Vagina (tissue), 2 donors: Measurements from ENCODE around the gene STIL. TPM values are rescaled to one million over a fixed set of nuclear protein-coding genes. Genes with fewer than 3 reads are reported as not detected.

ENCODE experiments used
- DNase-seq, 2 donors: peaks; one replicate each; pipeline ENCODE4 v3.0.0-alpha.2; 2017; ENCODE audit errors: extremely low spot score in 2 of 2
- H3K27ac ChIP-seq: fragments of 200-600 bp; sonication (generic); one replicate; pipeline ENCODE4 v1.5.1; 2019
- H3K27me3 ChIP-seq: fragments of 200-600 bp; sonication (generic); one replicate; pipeline ENCODE4 v1.5.1; 2019
- H3K36me3 ChIP-seq, 2 donors: fragments of 200-600 bp; sonication (generic); one replicate each; pipeline ENCODE4 v1.5.1; 2017 to 2019
- H3K4me1 ChIP-seq: fragments of 200-600 bp; sonication (generic); one replicate; pipeline ENCODE4 v1.5.1; 2019
- H3K4me3 ChIP-seq, 2 donors: fragments of 200-600 bp; sonication (generic); 1 replicate in 1 of 2; 2 replicates in 1 of 2; pipeline ENCODE4 v1.5.1; 2016 to 2019
- H3K9me3 ChIP-seq: fragments of 200-600 bp; sonication (generic); one replicate; pipeline ENCODE4 v1.5.1; 2019
- POLR2A ChIP-seq, 2 donors: fragments of 450-650 bp; IDR thresholded peaks; one replicate each; pipeline ENCODE4 v1.6.1; 2017; ENCODE audit warnings: antibody characterized with exemption in 2 of 2, mild to moderate bottlenecking in 2 of 2, moderate library complexity in 2 of 2
- POLR2AphosphoS5 ChIP-seq, 2 donors: sonication (generic); formaldehyde crosslinking; IDR thresholded peaks; one replicate each; pipeline ENCODE4 v1.9.0; 2017; ENCODE audit warnings: antibody characterized with exemption in 2 of 2, mild to moderate bottlenecking in 2 of 2, low read depth in 1 of 2; ENCODE audit not compliant: insufficient read depth in 1 of 2
- intact Hi-C: fragments of 100-400 bp; cut with DNase I; formaldehyde crosslinking; loops from one replicate; pipeline ENCODE4 v1.15.1; 2023
- total RNA-seq: library from RNA; depleted of rRNA; stranded (reverse); fragments of >200 nt; gene quantifications from one replicate; pipeline ENCODE4 v1.2.3, GENCODE V29; 2016
- TF ChIP-seq, protein P1 (sequence below), 3 experiments: fragments of 450-650 bp in 2 of 3; fragments of 200-600 bp in 1 of 3; sonication (generic) in 1 of 3; IDR thresholded peaks; one replicate each; pipeline ENCODE4 v1.5.1; 2017 to 2019; ENCODE audit warnings: antibody characterized with exemption in 3 of 3, mild to moderate bottlenecking in 2 of 3, moderate library complexity in 2 of 3

STIL gene
- total RNA-seq, 1 donor from 2014 or later: 3.9 TPM

DNA sequence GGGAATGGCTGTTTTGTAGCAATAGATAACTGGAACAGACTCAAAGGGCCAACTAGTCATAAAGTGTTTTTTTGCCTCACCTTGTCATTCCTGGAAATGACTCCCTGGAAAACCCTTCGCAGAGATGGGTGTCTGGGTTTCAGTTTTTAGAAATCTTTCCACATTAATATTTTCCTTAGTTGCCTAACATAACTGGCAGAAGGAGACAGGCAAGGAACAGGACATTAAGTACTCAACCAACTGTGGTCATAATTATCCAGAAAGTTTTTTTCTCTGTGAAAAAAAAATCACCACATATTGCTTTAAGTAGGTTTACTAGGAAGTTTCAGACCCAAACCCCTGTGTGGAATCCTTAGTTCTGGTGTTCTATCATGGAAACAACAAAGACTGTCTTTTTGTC lies 16.3 kb upstream of the STIL start:
- H3K4me3 ChIP-seq: no peak overlapping the region
- H3K9me3 ChIP-seq: no peaks in the 10 kb centered on the region
- intact Hi-C loops: no loop called here
- H3K27ac ChIP-seq: no peak overlapping the region
- no peaks in the 10 kb centered on the region for H3K27me3 ChIP-seq
- H3K4me1 ChIP-seq: peaks cover 23% of the 10 kb centered on the region
- no peak for DNase-seq
- TF ChIP-seq POLR2AphosphoS5 (IDR thresholded peaks at IDR 0.05; ENCODE audit: insufficient read depth in 1 of 2, low read depth in 1 of 2) (no peak), POLR2A (IDR thresholded peaks at IDR 0.05) (no peak)
- TF ChIP-seq, protein P1, sequence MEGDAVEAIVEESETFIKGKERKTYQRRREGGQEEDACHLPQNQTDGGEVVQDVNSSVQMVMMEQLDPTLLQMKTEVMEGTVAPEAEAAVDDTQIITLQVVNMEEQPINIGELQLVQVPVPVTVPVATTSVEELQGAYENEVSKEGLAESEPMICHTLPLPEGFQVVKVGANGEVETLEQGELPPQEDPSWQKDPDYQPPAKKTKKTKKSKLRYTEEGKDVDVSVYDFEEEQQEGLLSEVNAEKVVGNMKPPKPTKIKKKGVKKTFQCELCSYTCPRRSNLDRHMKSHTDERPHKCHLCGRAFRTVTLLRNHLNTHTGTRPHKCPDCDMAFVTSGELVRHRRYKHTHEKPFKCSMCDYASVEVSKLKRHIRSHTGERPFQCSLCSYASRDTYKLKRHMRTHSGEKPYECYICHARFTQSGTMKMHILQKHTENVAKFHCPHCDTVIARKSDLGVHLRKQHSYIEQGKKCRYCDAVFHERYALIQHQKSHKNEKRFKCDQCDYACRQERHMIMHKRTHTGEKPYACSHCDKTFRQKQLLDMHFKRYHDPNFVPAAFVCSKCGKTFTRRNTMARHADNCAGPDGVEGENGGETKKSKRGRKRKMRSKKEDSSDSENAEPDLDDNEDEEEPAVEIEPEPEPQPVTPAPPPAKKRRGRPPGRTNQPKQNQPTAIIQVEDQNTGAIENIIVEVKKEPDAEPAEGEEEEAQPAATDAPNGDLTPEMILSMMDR (IDR thresholded peaks at IDR 0.05): no peak
- no peaks in the 10 kb centered on the region for H3K36me3 ChIP-seq

DNA sequence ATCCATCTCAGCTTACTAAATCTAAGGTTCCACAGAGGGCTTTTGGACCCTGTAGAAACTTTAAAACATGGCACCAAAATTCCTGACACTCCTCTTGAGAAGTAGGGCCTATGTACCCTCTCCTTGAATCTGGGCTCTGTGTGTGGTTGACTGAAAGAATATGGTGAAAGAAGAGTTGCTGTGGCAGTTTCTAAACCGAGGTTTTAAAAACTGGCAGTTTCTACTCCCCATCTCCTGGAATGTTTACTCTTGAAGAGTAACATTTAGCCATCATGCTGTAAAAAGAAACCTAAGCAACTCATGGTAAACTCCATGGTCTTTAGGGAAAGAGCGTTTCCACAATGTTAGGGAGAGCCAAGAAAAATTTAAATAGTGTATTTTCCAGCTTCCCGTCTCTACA lies 15.0 kb upstream of the STIL start:
- Histone ChIP-seq H3K4me3 (no peak overlapping the region), H3K27ac (no peak overlapping the region), H3K9me3 (no peaks in the 10 kb centered on the region), H3K27me3 (no peaks in the 10 kb centered on the region), H3K4me1 (peaks cover 16% of the 10 kb centered on the region), H3K36me3 (no peaks in the 10 kb centered on the region)
- DNase-seq: no peak
- TF ChIP-seq POLR2AphosphoS5 (IDR thresholded peaks at IDR 0.05; ENCODE audit: insufficient read depth in 1 of 2, low read depth in 1 of 2) (no peak), POLR2A (IDR thresholded peaks at IDR 0.05) (no peak)
- TF ChIP-seq, protein P1 (IDR thresholded peaks at IDR 0.05): no peak
- intact Hi-C loops: no loop called here

DNA sequence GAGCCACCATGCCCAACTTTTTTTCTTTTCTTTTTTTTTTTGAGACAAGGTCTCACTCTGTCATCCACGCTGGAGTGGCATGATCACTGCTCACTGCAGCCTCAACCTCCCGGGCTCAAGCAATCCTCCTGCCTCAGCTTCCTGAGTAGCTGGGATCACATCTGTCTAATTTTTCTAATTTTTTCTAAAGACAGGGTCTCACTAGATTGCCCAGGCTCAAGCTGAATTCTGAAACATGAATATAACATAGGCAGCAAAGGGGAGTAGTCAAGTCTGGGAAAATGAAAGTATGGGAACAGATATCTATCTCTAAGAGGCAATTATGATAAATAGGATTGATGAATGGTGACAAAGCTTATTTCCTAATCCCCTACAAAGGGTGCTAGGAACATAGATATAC lies 12.3 kb upstream of the STIL start:
- TF ChIP-seq POLR2AphosphoS5 (IDR thresholded peaks at IDR 0.05; ENCODE audit: insufficient read depth in 1 of 2, low read depth in 1 of 2) (no peak), POLR2A (IDR thresholded peaks at IDR 0.05) (no peak)
- TF ChIP-seq, protein P1 (IDR thresholded peaks at IDR 0.05): no peak
- DNase-seq: no peak
- Histone ChIP-seq H3K4me3 (no peak overlapping the region), H3K27me3 (no peaks in the 10 kb centered on the region), H3K9me3 (no peaks in the 10 kb centered on the region), H3K36me3 (no peaks in the 10 kb centered on the region), H3K4me1 (no peaks in the 10 kb centered on the region), H3K27ac (no peak overlapping the region)
- intact Hi-C loops: no loop called here

DNA sequence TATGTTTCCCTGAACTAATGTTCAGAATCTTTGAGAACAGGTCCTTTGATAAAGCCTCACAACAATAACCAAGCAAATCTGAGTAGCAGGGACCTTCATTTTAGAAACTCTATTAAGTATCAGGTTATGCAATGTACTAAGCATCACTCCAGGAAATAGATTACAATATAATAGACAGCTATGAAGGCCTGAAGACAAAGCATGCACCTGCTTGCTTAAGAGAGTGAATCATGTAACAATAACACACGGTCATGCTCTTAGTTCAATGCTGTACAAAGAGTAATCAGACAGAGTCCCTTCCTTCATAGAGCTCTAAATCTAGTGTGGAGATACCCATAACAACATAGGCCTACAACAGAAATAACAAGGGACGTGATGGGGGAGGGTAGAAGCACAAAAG lies 11.6 kb upstream of the STIL start:
- DNase-seq: no peak
- no peaks in the 10 kb centered on the region for H3K36me3 ChIP-seq
- TF ChIP-seq POLR2A (IDR thresholded peaks at IDR 0.05) (no peak), POLR2AphosphoS5 (IDR thresholded peaks at IDR 0.05; ENCODE audit: insufficient read depth in 1 of 2, low read depth in 1 of 2) (peak in 1 of 2 donors; percentile 66)
- no peaks in the 10 kb centered on the region for H3K27me3 ChIP-seq
- intact Hi-C loops: no loop called here
- no peak overlapping the region for H3K27ac ChIP-seq
- H3K4me1 ChIP-seq: no peaks in the 10 kb centered on the region
- H3K4me3 ChIP-seq: no peak overlapping the region
- H3K9me3 ChIP-seq: no peaks in the 10 kb centered on the region

DNA sequence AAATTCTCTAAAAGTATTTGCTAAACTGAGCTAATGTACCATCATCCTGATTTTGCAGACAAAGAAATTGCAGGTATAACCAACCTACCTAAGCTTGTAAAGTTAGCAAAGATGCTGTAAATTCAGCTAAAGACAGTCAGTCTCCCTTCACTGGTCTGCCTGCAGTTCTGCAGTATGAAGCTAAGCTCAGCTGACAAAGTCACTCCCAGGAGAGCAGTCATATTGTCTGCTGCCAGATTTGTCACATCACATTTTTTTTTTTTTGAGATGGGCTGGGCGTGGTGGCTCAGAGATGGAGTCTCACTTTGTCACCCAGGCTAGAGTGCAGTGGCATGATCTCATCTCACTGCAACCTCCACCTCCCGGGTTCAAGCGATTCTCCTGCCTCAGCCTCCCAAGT lies 10.7 kb upstream of the STIL start:
- TF ChIP-seq POLR2AphosphoS5 (IDR thresholded peaks at IDR 0.05; ENCODE audit: insufficient read depth in 1 of 2, low read depth in 1 of 2): no peak
- TF ChIP-seq, protein P1 (IDR thresholded peaks at IDR 0.05): no peak
- TF ChIP-seq POLR2A (IDR thresholded peaks at IDR 0.05): no peak
- no peak overlapping the region for H3K4me3 ChIP-seq
- intact Hi-C loops: no loop called here
- no peak overlapping the region for H3K27ac ChIP-seq
- no peaks in the 10 kb centered on the region for H3K36me3 ChIP-seq
- H3K27me3 ChIP-seq: no peaks in the 10 kb centered on the region
- no peaks in the 10 kb centered on the region for H3K9me3 ChIP-seq
- H3K4me1 ChIP-seq: no peaks in the 10 kb centered on the region
- no peak for DNase-seq
